ENCODE results near the gene GTF2H2C.
"Not testable (repeated sequence)": the region's sequence is repeated elsewhere in the genome, so short reads cannot be mapped to it uniquely, and the experiment has no call there.

GTF2H2C gene

DNA sequence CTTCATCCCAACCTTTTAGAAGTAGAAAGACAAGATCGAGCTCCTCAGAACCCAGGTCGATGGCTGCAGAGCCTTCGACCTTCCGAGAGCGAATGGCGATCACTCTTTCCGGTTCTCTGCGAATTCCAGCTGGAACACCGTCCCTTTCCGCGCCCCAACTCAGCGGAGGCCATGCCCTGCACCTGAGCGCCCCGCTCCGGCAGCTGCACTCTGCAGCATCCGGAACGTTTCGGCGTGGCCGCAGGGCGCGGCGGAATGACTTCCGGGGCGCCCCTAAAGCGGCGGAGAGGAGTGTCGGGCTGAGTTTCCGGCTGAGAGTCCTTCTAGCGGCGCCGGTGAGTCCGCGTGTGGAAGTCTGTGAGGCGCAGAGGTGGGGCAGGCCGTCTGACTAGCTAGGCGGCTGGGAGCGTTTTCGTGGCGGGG lies at the start of gene GTF2H2C:
Gene GTF2H2C, plus strand, starts transcription at position 284 of the 423 bp plus-strand sequence. CDS start 4,942 bp downstream, outside the sequence.
- not testable (repeated sequence) for H3K27me3 Mint-ChIP-seq; H3K36me3 Mint-ChIP-seq (ENCODE audit: low read depth); H3K9me3 Mint-ChIP-seq

DNA sequence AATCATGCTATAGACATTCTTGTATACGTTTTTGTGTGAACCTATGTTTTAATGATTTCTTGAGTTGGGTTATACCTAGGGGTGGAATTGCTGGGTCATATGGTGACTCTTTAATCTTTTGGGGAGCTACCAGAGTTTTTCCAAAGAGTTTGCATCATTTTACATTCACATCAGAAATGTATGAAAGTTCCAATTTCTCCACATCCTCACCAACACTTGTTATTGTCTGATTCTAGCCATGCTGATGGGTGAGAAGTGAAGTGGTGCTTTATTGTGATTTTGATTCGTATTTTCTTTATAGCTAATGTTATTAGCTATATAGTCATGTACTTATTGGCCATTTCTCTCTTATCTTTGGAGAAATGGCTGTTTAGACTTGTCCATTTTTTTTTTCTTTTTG lies 49.3 kb upstream of the GTF2H2C start:
- Mint-ChIP-seq H3K27ac (no peak overlapping the region), H3K36me3 (ENCODE audit: low read depth) (no peaks in the 10 kb centered on the region), H3K9me3 (no peaks in the 10 kb centered on the region), H3K4me3 (no peak overlapping the region), H3K27me3 (no peaks in the 10 kb centered on the region), H3K4me1 (no peaks in the 10 kb centered on the region)
- DNase-seq, result no peak
- ATAC-seq, result no peak

More for the DNA sequence above, at the start of gene GTF2H2C:
- H3K27ac Mint-ChIP-seq, result peak within 1 kb of the TSS; percentile 80
- H3K4me1 Mint-ChIP-seq, result not testable (repeated sequence)
- peak; percentile 100 for ATAC-seq
- H3K4me3 Mint-ChIP-seq, result peak within 1 kb of the TSS; percentile 90
- DNase-seq, result peak; percentile 68

DNA sequence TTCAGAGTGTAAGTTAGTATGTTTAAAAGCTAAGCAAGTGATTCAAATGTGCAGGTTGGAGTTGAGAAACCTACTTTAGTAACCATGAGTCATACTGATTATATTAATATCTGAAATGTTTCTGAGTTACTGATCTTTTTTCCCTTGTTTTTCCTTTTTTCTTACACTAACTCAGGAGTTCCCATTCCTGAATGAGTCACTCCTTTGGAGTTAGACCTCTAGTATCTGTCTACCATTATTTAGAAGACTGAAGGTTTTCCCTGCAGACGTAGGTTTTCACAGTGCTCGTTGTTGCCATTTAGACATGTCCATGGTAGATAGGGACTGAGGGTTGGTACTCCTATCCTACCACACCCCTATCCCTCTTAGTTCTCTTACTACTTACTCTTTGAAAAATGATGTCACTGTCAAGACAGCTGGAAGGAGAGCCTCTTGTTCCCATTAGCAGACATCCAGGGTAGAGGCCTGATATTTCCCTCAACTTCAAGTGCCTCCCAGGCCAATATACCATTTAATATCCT lies 47.2 kb upstream of the GTF2H2C start:
- no peaks in the 10 kb centered on the region for H3K9me3 Mint-ChIP-seq
- no peaks in the 10 kb centered on the region for H3K27me3 Mint-ChIP-seq
- H3K4me1 Mint-ChIP-seq, result no peaks in the 10 kb centered on the region
- no peak overlapping the region for H3K4me3 Mint-ChIP-seq
- no peak for DNase-seq
- no peaks in the 10 kb centered on the region for H3K36me3 Mint-ChIP-seq (ENCODE audit: low read depth)
- H3K27ac Mint-ChIP-seq, result no peak overlapping the region
- no peak for ATAC-seq

GRCh38 chr5:69515570-69515969 lies 44.4 kb upstream of the GTF2H2C start:
- H3K27ac Mint-ChIP-seq, H3K27me3 Mint-ChIP-seq: not testable (repeated sequence)

DNA sequence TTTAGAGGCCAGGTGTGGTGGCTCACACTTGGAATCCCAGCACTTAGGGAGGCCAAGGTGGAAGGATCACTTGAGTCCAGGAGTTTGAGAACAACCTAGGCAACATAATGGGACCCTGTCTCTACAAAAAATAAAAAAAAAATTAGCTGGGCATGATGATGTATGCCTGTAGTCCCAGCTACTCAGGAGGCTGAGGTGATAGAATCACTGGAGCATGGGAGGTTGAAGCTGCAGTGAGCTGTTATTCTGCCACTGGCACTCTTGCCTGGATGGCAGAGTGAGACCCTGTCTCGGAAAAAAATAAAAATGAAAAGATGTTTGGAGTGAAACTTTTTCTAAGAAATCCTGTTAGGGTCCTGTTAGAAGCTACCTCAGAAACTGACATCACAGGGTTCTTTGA lies 43.2 kb upstream of the GTF2H2C start:
- Mint-ChIP-seq H3K9me3 (no peaks in the 10 kb centered on the region), H3K36me3 (ENCODE audit: low read depth) (no peaks in the 10 kb centered on the region), H3K27ac (no peak overlapping the region), H3K4me1 (no peaks in the 10 kb centered on the region), H3K27me3 (no peaks in the 10 kb centered on the region), H3K4me3 (no peak overlapping the region)
- no peak for ATAC-seq
- DNase-seq, result no peak

More at GRCh38 chr5:69515570-69515969, 44.4 kb upstream of the GTF2H2C start:
- H3K4me1 Mint-ChIP-seq; H3K36me3 Mint-ChIP-seq (ENCODE audit: low read depth); H3K9me3 Mint-ChIP-seq; DNase-seq; H3K4me3 Mint-ChIP-seq; ATAC-seq: not testable (repeated sequence)

DNA sequence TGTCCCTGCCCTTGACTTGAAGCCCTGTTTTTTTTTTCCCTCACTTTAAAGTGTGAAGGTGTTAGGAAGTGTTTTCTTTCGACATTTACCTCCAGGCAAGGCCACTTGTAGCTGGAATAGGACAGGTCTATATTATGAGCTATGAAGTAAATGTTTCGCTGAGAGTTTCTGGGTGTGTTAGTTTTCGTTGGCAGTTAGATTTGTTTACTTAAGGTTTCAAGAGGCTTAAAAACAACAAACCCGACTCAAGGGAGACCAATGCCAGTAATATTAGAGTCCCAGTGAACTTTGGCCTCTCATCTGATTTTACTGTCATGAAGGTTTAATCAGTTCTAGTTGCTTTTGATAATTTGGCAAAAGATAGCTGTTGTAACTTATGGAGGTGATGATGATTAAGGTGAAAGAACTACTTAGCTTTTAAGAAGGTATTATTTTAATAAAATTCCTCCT lies 42.2 kb upstream of the GTF2H2C start:
- ATAC-seq (no peak), DNase-seq (no peak)
- H3K4me3 Mint-ChIP-seq, result no peak overlapping the region
- no peaks in the 10 kb centered on the region for H3K27me3 Mint-ChIP-seq
- H3K27ac Mint-ChIP-seq, result no peak overlapping the region
- H3K9me3 Mint-ChIP-seq, result no peaks in the 10 kb centered on the region
- H3K36me3 Mint-ChIP-seq (ENCODE audit: low read depth), result no peaks in the 10 kb centered on the region
- H3K4me1 Mint-ChIP-seq, result no peaks in the 10 kb centered on the region

GRCh38 chr5:69519285-69519684 lies 40.7 kb upstream of the GTF2H2C start:
- ATAC-seq (no peak), DNase-seq (no peak)
- no peaks in the 10 kb centered on the region for H3K4me1 Mint-ChIP-seq

GRCh38 chr5:69522035-69522434 lies 38.0 kb upstream of the GTF2H2C start:
- H3K9me3 Mint-ChIP-seq, result no peaks in the 10 kb centered on the region
- DNase-seq (no peak), ATAC-seq (no peak)
- no peaks in the 10 kb centered on the region for H3K4me1 Mint-ChIP-seq
- no peak overlapping the region for H3K27ac Mint-ChIP-seq
- no peaks in the 10 kb centered on the region for H3K27me3 Mint-ChIP-seq
- no peak overlapping the region for H3K4me3 Mint-ChIP-seq
- no peaks in the 10 kb centered on the region for H3K36me3 Mint-ChIP-seq (ENCODE audit: low read depth)

More at GRCh38 chr5:69519285-69519684, 40.7 kb upstream of the GTF2H2C start:
- Mint-ChIP-seq H3K4me3 (no peak overlapping the region), H3K36me3 (ENCODE audit: low read depth) (no peaks in the 10 kb centered on the region), H3K27me3 (no peaks in the 10 kb centered on the region), H3K27ac (no peak overlapping the region), H3K9me3 (no peaks in the 10 kb centered on the region)

DNA sequence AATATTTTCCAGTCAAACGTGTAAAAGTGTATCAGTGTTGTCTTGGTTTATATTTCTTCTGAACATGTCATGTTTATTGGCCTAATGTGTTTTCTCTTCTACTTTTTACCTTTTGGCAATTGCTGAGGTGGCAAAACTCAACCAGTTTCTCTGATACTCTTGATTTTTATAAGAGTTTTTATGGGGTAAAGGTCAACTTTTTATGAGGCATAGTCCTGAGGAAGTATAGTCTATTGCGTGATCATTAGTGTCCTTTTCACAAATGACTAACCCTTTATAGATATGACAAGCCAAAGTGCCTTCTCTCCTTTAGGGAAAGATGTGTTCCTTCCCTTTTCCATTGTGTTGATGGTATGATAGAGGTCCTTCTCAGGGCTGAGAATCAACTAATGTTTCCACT lies 34.5 kb upstream of the GTF2H2C start:
- no peak for DNase-seq
- Mint-ChIP-seq H3K4me3 (no peak overlapping the region), H3K27ac (no peak overlapping the region), H3K27me3 (peaks cover 3% of the 10 kb centered on the region), H3K9me3 (no peaks in the 10 kb centered on the region), H3K4me1 (no peaks in the 10 kb centered on the region), H3K36me3 (ENCODE audit: low read depth) (no peaks in the 10 kb centered on the region)
- ATAC-seq, result no peak

DNA sequence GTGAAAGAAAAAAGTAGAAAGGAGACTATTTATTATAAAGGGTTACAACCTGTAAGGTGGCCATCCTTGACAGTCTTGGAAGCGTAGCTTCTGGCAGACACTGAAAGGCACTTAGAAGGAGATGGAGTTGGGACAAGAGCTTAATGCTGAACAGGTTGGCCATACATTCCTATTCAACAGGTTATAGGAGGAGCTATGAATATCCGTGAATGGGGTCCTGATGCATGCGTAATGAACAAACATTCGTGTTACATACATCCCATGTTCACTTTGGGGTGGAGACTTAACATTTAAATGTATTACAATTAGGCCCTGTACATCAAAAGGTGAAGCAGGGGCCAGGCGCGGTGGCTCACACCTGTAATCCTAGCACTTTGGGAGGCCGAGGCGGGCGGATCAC lies 33.3 kb upstream of the GTF2H2C start:
- Mint-ChIP-seq H3K9me3 (no peaks in the 10 kb centered on the region), H3K27ac (no peak overlapping the region), H3K36me3 (ENCODE audit: low read depth) (no peaks in the 10 kb centered on the region), H3K4me1 (no peaks in the 10 kb centered on the region), H3K27me3 (peaks cover 7% of the 10 kb centered on the region), H3K4me3 (no peak overlapping the region)
- DNase-seq, result no peak
- no peak for ATAC-seq

GRCh38 chr5:69527128-69527770 lies 32.7 kb upstream of the GTF2H2C start:
- Mint-ChIP-seq H3K36me3 (ENCODE audit: low read depth) (no peaks in the 10 kb centered on the region), H3K27me3 (peaks cover 9% of the 10 kb centered on the region), H3K4me1 (no peaks in the 10 kb centered on the region), H3K9me3 (no peaks in the 10 kb centered on the region), H3K27ac (no peak overlapping the region), H3K4me3 (no peak overlapping the region)
- ATAC-seq (no peak), DNase-seq (no peak)

DNA sequence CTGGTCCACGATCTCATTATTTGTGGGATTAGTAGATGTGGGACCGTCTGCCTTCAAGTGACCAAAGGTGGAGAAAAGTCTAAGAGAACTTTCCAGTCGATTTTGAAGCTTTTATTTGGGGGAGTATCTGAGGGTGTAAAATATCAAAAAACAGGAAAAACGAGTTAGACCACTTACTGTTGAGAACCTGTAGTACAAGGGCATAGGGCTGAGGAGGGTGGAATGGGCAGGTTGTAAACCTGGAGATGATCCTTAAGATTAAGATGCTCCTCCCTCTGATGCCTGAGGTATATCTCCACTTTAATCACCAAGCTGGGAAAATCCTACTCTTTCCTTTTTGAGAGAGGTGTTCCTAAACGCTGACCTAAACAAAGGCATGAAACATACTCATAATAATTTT lies 32.0 kb upstream of the GTF2H2C start:
- H3K4me3 Mint-ChIP-seq, result no peak overlapping the region
- peaks cover 11% of the 10 kb centered on the region for H3K27me3 Mint-ChIP-seq
- DNase-seq (no peak), ATAC-seq (no peak)
- no peaks in the 10 kb centered on the region for H3K36me3 Mint-ChIP-seq (ENCODE audit: low read depth)
- H3K27ac Mint-ChIP-seq, result no peak overlapping the region
- no peaks in the 10 kb centered on the region for H3K9me3 Mint-ChIP-seq
- H3K4me1 Mint-ChIP-seq, result no peaks in the 10 kb centered on the region

- Mint-ChIP-seq H3K4me1 (no peaks in the 10 kb centered on the region), H3K4me3 (no peak overlapping the region), H3K27ac (no peak overlapping the region), H3K27me3 (peaks cover 11% of the 10 kb centered on the region), H3K36me3 (ENCODE audit: low read depth) (no peaks in the 10 kb centered on the region), H3K9me3 (no peaks in the 10 kb centered on the region)
- no peak for ATAC-seq
- no peak for DNase-seq
Measured at GRCh38 chr5:69528609-69529008, 31.4 kb upstream of the GTF2H2C start.

- Mint-ChIP-seq H3K4me3 (no peak overlapping the region), H3K4me1 (no peaks in the 10 kb centered on the region), H3K27me3 (peaks cover 11% of the 10 kb centered on the region), H3K36me3 (ENCODE audit: low read depth) (no peaks in the 10 kb centered on the region), H3K27ac (no peak overlapping the region), H3K9me3 (no peaks in the 10 kb centered on the region)
- no peak for ATAC-seq
- no peak for DNase-seq
Measured at GRCh38 chr5:69530561-69531405, 29.2 kb upstream of the GTF2H2C start.

GRCh38 chr5:69531406-69531801 lies 28.6 kb upstream of the GTF2H2C start:
- Mint-ChIP-seq H3K36me3 (ENCODE audit: low read depth) (no peaks in the 10 kb centered on the region), H3K27me3 (peaks cover 11% of the 10 kb centered on the region), H3K9me3 (no peaks in the 10 kb centered on the region), H3K4me1 (no peaks in the 10 kb centered on the region), H3K4me3 (no peak overlapping the region), H3K27ac (no peak overlapping the region)
- DNase-seq (no peak), ATAC-seq (no peak)

Data from activated naive CD8-positive, alpha-beta T cell treated with anti-CD3 and anti-CD28 coated beads, Interleukin-2, amount 50 U/mL, for 24 hours (primary cell).